H54 (cell line): Measurements from ENCODE around the gene TTLL13.

Experiments
- DNase-seq: peaks from one replicate; pipeline ENCODE4 v3.0.0; 2011; ENCODE audit warnings: low spot score, mixed read lengths; ENCODE audit not compliant: insufficient read length
- FAIRE-seq: peaks from 3 replicates; lab custom pipeline; 2011; peaks lifted over from hg19 to GRCh38; lab: Jason Lieb, UNC
- POLR2A ChIP-seq: IDR thresholded peaks from 2 replicates; pipeline ENCODE4 v1.6.1; 2011; ENCODE audit warnings: low read depth, mild to moderate bottlenecking, low read length

TTLL13 gene, protein sequence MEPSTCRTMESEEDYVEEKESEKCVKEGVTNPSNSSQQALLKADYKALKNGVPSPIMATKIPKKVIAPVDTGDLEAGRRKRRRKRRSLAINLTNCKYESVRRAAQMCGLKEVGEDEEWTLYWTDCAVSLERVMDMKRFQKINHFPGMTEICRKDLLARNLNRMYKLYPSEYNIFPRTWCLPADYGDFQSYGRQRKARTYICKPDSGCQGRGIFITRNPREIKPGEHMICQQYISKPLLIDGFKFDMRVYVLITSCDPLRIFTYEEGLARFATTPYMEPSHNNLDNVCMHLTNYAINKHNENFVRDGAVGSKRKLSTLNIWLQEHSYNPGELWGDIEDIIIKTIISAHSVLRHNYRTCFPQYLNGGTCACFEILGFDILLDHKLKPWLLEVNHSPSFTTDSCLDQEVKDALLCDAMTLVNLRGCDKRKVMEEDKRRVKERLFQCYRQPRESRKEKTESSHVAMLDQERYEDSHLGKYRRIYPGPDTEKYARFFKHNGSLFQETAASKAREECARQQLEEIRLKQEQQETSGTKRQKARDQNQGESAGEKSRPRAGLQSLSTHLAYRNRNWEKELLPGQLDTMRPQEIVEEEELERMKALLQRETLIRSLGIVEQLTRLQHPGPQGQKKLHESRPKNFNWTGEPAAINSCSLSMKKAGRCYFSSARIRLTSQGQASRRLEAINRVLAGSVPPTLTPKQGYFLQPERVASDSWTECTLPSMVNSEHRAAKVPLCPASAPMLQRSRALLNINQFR

DNA sequence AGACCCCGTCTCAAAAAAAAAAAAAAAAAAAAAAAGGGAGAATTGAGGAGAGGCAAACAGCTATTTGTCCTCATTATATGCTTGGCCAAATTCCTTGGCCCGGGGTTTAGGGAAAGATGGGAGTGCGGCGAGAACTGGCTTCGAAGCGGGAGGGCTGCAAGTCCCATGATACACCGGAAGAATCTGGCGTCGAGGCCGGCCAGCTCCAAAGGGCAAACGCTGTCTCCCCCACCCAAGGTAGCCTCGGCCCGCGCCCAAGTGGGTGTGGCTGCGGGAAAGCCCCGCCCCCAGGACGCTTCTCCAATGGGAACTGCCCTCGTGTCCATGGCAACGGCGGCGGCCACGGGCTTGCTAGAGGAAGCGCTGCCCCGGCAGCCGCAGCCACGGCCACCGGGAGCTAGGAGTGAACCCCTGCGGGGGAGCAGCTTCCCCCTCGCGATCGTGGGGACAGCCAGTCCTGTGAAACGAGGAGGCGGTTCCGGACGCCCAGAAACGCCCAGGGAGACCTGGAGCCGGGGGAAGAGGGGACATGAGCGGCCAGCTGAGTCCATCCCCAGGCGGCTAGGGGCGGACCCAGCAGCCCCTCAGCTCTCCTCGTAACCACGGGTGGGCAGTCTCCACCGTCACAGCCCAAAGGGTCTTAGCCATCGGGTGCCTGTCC is at the start of gene TTLL13:
Gene TTLL13, plus strand, starts transcription at position 354 of the 661 bp plus-strand sequence. CDS start 1,075 bp downstream, outside the sequence.
- DNase-seq: peak; percentile 54
- FAIRE-seq: no peak
- peak; percentile 75 for TF ChIP-seq POLR2A

DNA sequence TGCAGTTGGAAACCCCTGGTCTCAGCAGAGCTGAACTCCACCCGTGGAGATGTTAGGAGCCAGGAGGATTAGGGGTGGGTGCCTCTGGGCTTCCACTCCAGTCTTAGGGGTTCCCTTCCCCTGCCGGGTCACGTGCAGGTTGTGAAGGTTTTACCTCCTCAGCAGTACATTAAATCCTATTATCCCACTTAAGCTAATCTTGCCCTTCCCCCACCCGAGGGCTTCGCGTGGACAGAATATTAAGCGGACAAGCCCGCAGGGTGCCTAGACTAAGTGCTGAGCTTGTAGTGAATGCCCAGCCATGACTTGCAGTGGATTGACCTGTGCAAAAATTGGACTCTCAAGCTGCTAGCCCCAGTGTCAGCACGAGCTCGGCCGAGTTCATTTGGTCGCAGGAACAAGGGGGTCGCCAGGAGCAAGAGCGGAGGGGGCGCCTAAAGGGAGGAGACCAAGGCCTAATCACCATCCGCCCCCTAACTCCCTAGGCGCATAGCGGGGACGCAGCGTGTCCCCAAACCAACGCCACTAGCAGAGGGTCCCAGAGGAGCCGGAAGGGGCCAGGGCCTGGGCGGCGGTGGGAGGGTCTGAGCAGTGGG is 48.7 kb upstream of the TTLL13 start:
- FAIRE-seq (no peak), DNase-seq (no peak)
- no peak for TF ChIP-seq POLR2A

DNA sequence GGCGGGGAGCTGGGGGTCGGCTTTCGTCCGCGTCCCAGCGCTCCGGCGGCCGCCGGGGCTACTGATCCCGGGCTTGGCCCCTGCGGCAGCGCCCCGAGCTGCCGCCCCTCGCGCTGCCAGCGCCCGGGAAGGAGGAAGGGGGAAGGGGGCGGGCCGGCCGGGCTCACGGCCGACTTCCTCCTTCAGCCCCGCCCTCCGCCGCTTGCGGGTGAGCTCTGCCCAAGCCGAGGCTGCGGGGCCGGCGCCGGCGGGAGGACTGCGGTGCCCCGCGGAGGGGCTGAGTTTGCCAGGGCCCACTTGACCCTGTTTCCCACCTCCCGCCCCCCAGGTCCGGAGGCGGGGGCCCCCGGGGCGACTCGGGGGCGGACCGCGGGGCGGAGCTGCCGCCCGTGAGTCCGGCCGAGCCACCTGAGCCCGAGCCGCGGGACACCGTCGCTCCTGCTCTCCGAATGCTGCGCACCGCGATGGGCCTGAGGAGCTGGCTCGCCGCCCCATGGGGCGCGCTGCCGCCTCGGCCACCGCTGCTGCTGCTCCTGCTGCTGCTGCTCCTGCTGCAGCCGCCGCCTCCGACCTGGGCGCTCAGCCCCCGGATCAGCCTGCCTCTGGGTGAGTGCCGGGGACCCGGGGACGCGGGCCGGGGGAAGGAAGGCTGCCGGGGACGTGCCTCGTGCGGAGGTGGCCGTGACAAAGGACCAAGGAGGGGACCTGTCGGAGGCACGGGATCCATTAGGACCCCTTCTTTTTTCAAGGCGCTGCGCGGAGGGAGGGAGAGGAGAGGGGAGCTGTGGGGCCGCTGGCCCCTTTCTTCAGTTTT is 48.0 kb upstream of the TTLL13 start, which contains the start of gene SEMA4B:
Gene SEMA4B, plus strand, starts transcription at position 201 of the 814 bp plus-strand sequence. Its CDS starts 249 bp downstream, at position 450.
- peak; percentile 59 for DNase-seq
- peak; percentile 48; the same call in 1 of the 2 replicates for TF ChIP-seq POLR2A
- FAIRE-seq: no peak

DNA sequence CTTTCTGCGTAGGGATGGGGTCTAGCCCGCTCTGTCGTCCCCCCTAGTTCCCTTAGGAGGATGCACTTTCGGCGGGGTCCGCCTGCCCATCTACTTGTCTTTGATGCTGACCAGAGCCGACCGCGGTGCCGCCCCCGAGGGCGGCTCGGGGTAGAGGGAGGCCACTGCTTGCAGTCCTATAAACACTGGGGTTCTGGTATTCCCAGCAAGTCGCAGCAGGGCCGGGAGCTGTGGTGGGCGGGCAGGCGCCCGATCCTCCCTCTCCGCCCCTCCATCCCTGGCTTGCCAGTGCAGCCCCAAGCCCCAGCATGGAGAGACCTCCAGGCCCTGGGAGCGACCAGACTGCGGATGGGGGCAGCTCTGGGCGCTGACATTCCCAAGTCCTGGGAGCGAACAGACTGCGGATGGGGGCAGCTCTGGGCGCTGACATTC is 47.4 kb upstream of the TTLL13 start:
- TF ChIP-seq POLR2A: no peak
- DNase-seq (no peak), FAIRE-seq (no peak)

DNA sequence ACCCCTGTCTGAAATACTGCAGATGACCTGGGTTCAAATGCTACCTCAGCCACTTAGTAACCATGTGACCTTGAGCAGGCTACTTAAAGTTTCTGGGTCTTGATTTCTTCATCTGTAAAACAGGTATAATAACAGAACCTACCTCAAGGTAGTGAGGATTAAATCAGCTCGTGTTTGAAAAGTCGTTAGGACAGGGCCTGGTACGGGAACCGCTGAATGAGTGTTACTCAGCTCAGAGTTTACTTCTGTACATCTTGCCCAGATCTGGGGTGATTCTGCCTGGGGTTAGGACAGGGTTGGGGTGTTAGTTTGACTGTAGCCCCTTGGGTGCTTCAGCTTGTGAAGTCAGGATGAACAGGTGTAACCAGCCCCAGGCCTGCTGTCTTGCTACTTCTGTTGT is 46.4 kb upstream of the TTLL13 start:
- TF ChIP-seq POLR2A: no peak
- DNase-seq (no peak), FAIRE-seq (no peak)

DNA sequence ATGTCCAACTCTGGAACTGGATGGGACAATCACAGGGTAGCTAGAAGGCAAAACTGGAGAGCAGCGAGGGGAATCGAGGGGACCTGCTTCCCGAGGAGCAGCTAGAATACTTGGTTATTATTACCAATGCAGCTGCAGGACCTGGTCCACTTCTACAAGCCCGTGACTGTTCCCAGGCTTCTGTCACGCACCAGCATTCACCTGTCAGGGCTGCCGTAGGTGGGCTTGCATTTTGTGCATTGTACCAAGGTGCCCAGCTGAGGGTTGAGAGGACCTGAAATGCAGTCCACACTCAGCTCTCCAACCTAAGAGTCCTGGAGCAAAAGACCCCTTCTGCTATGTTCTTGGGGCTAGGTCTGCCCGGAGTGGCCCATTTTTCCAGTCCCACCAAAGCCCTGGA is 45.9 kb upstream of the TTLL13 start:
- no peak for FAIRE-seq
- no peak for TF ChIP-seq POLR2A
- no peak for DNase-seq

DNA sequence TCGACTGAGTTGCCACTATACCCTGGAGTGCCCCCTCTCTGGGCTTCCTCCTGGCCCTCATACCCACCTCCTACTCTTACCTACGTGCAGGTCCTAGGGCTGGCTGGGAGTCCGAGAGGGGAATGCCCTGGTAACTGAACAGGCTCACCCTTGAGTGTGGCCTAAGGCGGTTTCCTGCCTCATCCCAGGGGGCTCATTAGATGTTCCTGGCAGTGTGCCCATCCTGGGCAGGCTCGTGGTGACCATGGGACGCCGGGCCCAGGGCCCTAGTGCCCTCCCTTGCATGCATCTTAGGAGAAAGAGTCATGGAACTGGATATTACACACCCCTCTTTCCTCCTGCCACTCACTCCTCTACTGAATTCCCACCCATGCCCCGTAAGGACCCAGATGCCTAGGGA is 45.4 kb upstream of the TTLL13 start:
- DNase-seq (no peak), FAIRE-seq (no peak)
- TF ChIP-seq POLR2A: no peak

DNA sequence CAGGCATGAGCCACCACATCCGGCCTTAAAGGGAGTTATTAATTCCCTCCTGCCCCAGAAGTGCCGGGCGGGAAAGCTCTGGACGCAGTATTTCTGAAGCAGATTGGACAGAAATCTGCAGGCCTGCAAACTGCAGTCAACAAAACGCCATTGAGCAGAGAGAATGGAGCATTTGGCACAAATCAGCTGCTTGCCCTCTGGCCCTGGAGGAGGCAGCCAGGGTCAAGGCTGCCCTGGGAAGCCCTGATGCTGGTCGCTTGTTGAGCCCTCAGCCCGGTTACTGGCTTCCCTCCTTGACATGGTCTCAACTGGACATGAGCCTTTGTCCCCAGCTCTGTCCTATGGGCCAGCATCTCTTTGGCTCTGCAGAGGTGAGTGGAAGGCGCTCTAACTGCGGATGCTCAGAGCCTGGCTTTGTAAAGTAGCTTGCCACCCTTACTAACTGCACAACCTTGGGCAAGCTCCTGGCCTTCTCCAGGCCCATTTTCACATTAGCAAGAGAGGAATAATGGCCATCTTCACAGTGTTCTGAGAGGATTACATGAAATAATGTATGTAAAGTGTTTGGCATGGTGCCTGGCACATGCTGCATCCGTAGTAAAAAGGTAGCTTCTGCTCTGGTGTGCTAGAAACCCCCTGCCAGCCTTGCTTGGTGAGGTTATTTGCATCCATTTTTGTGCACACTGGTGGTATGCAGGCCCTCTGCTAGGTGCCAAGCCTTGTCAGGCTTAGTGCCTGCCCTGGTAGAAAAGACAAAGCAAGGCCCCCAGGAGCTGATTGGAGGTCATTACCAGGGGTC is 44.1 kb upstream of the TTLL13 start:
- DNase-seq (no peak), FAIRE-seq (no peak)
- no peak for TF ChIP-seq POLR2A

DNA sequence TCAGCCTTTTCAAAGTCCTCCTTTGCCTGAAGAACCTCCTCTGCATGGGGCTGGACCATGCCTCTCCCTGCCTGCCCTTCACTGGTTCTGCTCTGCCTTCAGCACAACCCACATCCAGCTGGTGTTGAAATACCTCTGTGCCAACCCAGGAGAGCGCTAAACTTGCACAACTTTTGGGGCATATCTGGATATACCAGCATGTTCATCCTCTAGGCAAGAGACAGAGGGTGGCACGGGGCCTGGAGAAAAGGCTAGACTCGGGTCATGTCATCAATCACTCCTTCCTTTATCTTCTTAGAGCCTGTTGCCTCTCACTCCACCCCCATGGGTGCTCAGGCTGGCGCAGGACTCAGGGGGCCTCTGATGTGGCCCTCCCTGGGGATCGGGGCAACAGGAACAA is 43.5 kb upstream of the TTLL13 start:
- FAIRE-seq (no peak), DNase-seq (no peak)
- no peak for TF ChIP-seq POLR2A

DNA sequence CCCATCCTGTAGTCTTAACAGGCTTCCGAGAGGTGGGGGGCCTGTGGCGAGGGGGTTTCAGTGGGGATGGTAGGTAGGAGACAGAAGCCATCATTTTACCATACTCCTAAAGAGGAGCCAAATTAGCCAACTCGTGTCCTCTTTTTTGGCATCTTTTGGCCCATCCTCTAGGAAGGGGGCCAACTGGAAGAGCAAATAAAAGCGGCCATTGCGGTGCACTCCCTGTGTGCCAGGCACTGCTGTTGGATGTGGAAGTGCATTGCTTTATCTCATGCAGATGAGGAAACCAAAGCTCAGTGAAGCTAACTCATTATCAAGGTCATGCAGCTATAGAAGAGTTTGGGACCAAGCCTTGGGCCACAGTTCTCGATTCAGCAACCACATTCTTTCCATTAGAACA is 42.1 kb upstream of the TTLL13 start:
- no peak for TF ChIP-seq POLR2A
- DNase-seq (no peak), FAIRE-seq (no peak)

DNA sequence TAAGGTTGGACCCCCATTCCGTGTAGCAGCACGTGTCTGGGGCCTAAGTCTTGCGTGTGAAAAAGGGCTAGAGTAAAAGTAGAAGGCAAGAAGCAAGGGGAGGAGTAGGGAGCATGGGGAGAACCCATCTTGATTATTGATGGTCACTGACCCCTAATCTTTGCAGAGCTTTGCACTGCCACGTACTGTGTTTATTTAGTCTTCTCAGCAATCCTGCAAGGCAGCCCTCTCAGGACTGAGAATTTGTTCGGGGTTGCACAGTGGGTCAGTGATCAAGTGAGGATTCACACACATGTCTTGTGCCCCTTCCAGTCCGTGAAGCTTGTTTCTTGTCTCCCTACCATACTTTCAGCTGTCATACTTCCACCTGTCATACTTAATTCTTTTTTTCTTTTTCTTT is 41.0 kb upstream of the TTLL13 start:
- TF ChIP-seq POLR2A: no peak
- no peak for DNase-seq
- no peak for FAIRE-seq

DNA sequence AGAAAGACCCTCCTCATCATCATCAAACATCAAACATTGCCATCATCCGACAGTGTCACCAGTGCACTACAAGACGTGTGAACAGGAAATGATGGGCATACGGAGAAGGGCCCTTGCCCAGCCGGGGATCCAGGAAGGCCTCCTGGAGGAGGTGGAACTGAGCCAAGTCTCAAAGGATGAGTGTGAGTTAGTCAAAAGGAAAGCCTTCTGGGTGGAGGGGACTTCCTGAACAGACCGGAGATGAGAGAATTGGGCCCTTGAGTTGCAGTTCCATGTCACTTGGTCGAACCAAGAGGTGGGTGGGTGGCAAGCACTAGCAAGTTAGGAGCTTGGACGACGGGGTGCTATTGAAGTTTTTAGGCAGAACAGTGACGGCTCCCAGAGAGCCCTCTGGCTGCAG is 39.8 kb upstream of the TTLL13 start:
- TF ChIP-seq POLR2A: no peak
- FAIRE-seq (no peak), DNase-seq (no peak)
